WTC11 (cell line): Measurements from ENCODE around the gene HORMAD1. TPM values are rescaled to one million over a fixed set of nuclear protein-coding genes. Genes with fewer than 3 reads are reported as not detected.

Experiments used
- ATAC-seq: fragments of 200-7000 bp; cut with Tn5 transposase; 2 replicates; pipeline ENCODE4 v1.10.0; 2021; ENCODE audit warnings: mild to moderate bottlenecking, moderate library complexity
- CTCF ChIA-PET: fragments of 300-600 bp; sonication (Branson Sonifier 250); formaldehyde crosslinking; loops from one replicate; lab custom pipeline; 2021; ENCODE audit warnings: antibody characterized with exemption; lab: Charles Lee
- POLR2A ChIA-PET: fragments of 350-600 bp; sonication (Branson Sonifier 250); formaldehyde crosslinking; loops from one replicate; lab custom pipeline; 2021; ENCODE audit warnings: antibody characterized with exemption; lab: Charles Lee
- DNase-seq: peaks from one replicate; pipeline ENCODE4 v3.0.0; 2021; ENCODE audit warnings: low spot score
- H3K27ac Mint-ChIP-seq: 2 replicates; pipeline ENCODE4 v1.8.0; 2021; ENCODE audit warnings: mixed read lengths
- H3K27me3 Mint-ChIP-seq: 2 replicates; pipeline ENCODE4 v1.8.0; 2021; ENCODE audit warnings: low read depth, mild to moderate bottlenecking, moderate library complexity, mixed read lengths
- H3K36me3 Mint-ChIP-seq: 2 replicates; pipeline ENCODE4 v1.8.0; 2021; ENCODE audit warnings: mixed read lengths
- H3K4me1 Mint-ChIP-seq: 2 replicates; pipeline ENCODE4 v1.8.0; 2022; ENCODE audit warnings: mixed read lengths
- H3K4me3 Mint-ChIP-seq: 2 replicates; pipeline ENCODE4 v1.8.0; 2021; ENCODE audit warnings: mild to moderate bottlenecking, moderate library complexity, mixed read lengths
- H3K9me3 Mint-ChIP-seq: 2 replicates; pipeline ENCODE4 v1.8.0; 2021; ENCODE audit warnings: mixed read lengths
- CREB1 ChIP-seq: sonication (generic); formaldehyde crosslinking; IDR thresholded peaks from 2 replicates; pipeline ENCODE4 v1.8.0; 2023; ENCODE audit warnings: mild to moderate bottlenecking, missing genetic modification reagents
- ETV6 ChIP-seq: sonication (generic); formaldehyde crosslinking; IDR thresholded peaks from 2 replicates; pipeline ENCODE4 v1.8.1; 2022; ENCODE audit warnings: mild to moderate bottlenecking, missing genetic modification reagents
- GTF2I ChIP-seq: fragments of 250-450 bp; sonication (Bioruptor Pico); conservative IDR thresholded peaks from 2 replicates; pipeline ENCODE4 v1.4.0; 2021; ENCODE audit warnings: mild to moderate bottlenecking
- MXD4 ChIP-seq: fragments of 250-450 bp; sonication (Bioruptor Pico); IDR thresholded peaks from 2 replicates; pipeline ENCODE4 v1.8.0; 2021; ENCODE audit warnings: mild to moderate bottlenecking, moderate library complexity, borderline replicate concordance
- NFATC4 ChIP-seq: fragments of 250-450 bp; sonication (Bioruptor Pico); IDR thresholded peaks from 2 replicates; pipeline ENCODE4 v1.9.0; 2021; ENCODE audit warnings: mild to moderate bottlenecking
- RELA ChIP-seq: sonication (generic); formaldehyde crosslinking; IDR thresholded peaks from 2 replicates; pipeline ENCODE4 v1.8.1; 2022; ENCODE audit warnings: missing genetic modification reagents, mild to moderate bottlenecking, borderline replicate concordance
- SMAD3 ChIP-seq: sonication (generic); formaldehyde crosslinking; IDR thresholded peaks from 2 replicates; pipeline ENCODE4 v1.8.0; 2022; ENCODE audit warnings: missing genetic modification reagents, mild to moderate bottlenecking, borderline replicate concordance
- TP53 ChIP-seq: sonication (generic); formaldehyde crosslinking; IDR thresholded peaks from 2 replicates; pipeline ENCODE4 v1.8.1; 2023; ENCODE audit warnings: mild to moderate bottlenecking, missing genetic modification reagents
- ZNF423 ChIP-seq: fragments of 250-450 bp; sonication (Bioruptor Pico); IDR thresholded peaks from 2 replicates; pipeline ENCODE4 v2.1.2; 2022; ENCODE audit warnings: mild to moderate bottlenecking, moderate library complexity
- total RNA-seq: library from RNA; stranded (reverse); gene quantifications from 3 replicates; pipeline ENCODE4 v1.2.3, GENCODE V29; 2021
- TF ChIP-seq, protein P1 (sequence below): fragments of 250-450 bp; sonication (Bioruptor Pico); conservative IDR thresholded peaks from 2 replicates; pipeline ENCODE4 v1.9.0; 2021; ENCODE audit warnings: mild to moderate bottlenecking
- TF ChIP-seq, protein P2 (sequence below): sonication (generic); formaldehyde crosslinking; IDR thresholded peaks from 2 replicates; pipeline ENCODE4 v1.8.1; 2023; ENCODE audit warnings: mild to moderate bottlenecking, missing genetic modification reagents, moderate library complexity
- TF ChIP-seq, protein P3 (sequence below): sonication (generic); formaldehyde crosslinking; IDR thresholded peaks from 2 replicates; pipeline ENCODE4 v1.8.0; 2023; ENCODE audit warnings: missing genetic modification reagents, mild to moderate bottlenecking, borderline replicate concordance
- TF ChIP-seq, protein P4 (sequence below): sonication (generic); formaldehyde crosslinking; IDR thresholded peaks from 2 replicates; pipeline ENCODE4 v1.8.1; 2022; ENCODE audit warnings: low read depth, mild to moderate bottlenecking, moderate library complexity, missing genetic modification reagents, borderline replicate concordance

Gene HORMAD1
- total RNA-seq, 1 experiment from 2014 or later, result not detected

DNA sequence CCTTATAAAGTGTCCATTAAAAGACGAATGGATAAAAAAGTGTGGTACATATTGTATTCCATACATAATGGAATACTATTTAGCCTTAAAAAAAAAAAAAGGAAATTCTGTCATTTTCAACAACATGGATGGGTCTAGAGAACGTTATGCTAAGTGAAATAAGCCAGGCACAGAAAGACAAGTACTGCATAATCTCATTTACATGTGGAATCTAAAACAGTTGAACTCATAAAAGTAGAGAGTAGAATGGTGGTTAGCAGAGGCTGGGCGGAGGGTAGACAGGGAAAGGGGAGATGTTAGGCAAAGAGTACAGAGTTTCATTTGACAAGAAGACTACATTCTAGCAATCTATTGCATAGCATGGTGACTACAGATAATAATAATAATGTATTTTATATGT is 42.3 kb upstream of the HORMAD1 start (continued):
- TF ChIP-seq, protein P1, sequence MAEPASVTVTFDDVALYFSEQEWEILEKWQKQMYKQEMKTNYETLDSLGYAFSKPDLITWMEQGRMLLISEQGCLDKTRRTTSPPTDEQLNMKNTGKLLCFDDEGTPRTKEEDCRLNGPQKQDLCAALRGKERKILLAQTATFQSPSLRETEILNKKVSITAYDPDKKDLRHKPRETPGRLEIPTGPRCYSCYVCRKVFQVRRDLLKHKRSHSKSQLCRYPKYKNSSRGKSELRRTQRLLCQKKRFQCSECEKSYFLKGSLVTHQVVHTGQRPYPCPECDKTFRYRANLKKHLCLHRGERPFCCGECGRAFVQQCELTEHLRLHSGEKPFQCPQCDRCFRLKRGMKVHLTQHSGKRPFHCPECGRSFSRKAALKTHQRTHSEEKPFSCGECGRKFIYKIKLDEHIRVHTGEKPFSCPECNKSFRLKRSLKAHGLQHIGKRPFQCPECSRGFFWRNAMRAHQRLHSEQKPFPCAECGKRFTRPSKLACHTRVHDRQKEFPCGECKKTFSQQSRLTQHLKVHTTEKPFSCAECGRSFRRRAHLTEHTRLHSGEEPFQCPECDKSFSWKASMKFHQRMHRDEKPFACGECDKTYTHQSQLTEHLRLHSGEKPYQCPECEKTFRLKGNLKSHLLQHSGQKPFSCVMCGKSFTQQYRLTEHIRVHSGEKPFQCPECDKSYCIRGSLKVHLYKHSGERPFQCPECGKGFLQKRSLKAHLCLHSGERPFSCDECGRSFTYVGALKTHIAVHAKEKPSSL (CRISPR knock-in tag), result no peak
- no peak for TF ChIP-seq CREB1 (CRISPR knock-in tag)
- TF ChIP-seq, protein P2, sequence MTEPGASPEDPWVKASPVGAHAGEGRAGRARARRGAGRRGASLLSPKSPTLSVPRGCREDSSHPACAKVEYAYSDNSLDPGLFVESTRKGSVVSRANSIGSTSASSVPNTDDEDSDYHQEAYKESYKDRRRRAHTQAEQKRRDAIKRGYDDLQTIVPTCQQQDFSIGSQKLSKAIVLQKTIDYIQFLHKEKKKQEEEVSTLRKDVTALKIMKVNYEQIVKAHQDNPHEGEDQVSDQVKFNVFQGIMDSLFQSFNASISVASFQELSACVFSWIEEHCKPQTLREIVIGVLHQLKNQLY (CRISPR knock-in tag), result no peak
- TF ChIP-seq, protein P3, sequence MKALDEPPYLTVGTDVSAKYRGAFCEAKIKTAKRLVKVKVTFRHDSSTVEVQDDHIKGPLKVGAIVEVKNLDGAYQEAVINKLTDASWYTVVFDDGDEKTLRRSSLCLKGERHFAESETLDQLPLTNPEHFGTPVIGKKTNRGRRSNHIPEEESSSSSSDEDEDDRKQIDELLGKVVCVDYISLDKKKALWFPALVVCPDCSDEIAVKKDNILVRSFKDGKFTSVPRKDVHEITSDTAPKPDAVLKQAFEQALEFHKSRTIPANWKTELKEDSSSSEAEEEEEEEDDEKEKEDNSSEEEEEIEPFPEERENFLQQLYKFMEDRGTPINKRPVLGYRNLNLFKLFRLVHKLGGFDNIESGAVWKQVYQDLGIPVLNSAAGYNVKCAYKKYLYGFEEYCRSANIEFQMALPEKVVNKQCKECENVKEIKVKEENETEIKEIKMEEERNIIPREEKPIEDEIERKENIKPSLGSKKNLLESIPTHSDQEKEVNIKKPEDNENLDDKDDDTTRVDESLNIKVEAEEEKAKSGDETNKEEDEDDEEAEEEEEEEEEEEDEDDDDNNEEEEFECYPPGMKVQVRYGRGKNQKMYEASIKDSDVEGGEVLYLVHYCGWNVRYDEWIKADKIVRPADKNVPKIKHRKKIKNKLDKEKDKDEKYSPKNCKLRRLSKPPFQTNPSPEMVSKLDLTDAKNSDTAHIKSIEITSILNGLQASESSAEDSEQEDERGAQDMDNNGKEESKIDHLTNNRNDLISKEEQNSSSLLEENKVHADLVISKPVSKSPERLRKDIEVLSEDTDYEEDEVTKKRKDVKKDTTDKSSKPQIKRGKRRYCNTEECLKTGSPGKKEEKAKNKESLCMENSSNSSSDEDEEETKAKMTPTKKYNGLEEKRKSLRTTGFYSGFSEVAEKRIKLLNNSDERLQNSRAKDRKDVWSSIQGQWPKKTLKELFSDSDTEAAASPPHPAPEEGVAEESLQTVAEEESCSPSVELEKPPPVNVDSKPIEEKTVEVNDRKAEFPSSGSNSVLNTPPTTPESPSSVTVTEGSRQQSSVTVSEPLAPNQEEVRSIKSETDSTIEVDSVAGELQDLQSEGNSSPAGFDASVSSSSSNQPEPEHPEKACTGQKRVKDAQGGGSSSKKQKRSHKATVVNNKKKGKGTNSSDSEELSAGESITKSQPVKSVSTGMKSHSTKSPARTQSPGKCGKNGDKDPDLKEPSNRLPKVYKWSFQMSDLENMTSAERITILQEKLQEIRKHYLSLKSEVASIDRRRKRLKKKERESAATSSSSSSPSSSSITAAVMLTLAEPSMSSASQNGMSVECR, result no peak
- no peak for TF ChIP-seq TP53 (CRISPR knock-in tag)
- no peak for TF ChIP-seq MXD4 (CRISPR knock-in tag)
- TF ChIP-seq, all 79 proteins: peak for 0

DNA sequence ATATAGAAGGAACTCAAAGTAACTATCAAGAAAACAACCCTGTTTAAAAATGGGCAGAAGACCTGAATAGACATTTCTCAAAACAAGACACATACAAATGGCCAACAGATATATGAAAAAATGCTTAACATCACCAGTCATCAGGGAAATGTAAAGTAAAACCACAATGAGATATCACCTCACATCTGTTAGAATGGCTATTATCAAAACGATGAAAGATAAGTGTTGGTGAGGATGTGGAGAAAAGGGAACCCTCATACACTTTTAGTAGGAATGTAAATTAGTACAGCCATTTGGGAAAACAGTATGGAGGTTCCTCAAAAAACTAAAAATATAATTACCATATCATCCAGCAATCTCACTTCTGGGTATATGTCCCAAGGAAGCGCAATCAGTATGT is 41.9 kb upstream of the HORMAD1 start:
- H3K4me1 Mint-ChIP-seq, result no peaks in the 10 kb centered on the region
- peaks cover 3% of the 10 kb centered on the region for H3K36me3 Mint-ChIP-seq
- H3K9me3 Mint-ChIP-seq, result peaks cover 10% of the 10 kb centered on the region
- no peak for DNase-seq
- H3K27me3 Mint-ChIP-seq, result no peaks in the 10 kb centered on the region
- no peak overlapping the region for H3K27ac Mint-ChIP-seq
- TF ChIP-seq RELA (CRISPR knock-in tag), result no peak
- TF ChIP-seq NFATC4 (CRISPR knock-in tag), result no peak
- TF ChIP-seq, protein P3, result no peak
- no peak for TF ChIP-seq GTF2I (CRISPR knock-in tag)
- no peak for TF ChIP-seq SMAD3 (CRISPR knock-in tag)
- TF ChIP-seq ZNF423, result no peak
- no peak for TF ChIP-seq ETV6 (CRISPR knock-in tag)
- TF ChIP-seq, protein P4, sequence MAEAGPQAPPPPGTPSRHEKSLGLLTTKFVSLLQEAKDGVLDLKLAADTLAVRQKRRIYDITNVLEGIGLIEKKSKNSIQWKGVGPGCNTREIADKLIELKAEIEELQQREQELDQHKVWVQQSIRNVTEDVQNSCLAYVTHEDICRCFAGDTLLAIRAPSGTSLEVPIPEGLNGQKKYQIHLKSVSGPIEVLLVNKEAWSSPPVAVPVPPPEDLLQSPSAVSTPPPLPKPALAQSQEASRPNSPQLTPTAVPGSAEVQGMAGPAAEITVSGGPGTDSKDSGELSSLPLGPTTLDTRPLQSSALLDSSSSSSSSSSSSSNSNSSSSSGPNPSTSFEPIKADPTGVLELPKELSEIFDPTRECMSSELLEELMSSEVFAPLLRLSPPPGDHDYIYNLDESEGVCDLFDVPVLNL (CRISPR knock-in tag), result no peak
- TF ChIP-seq, all 79 proteins: peak for 0
- ChIA-PET CTCF (no interaction called here), POLR2A (no interaction called here)
- ATAC-seq, result no peak
- no peak overlapping the region for H3K4me3 Mint-ChIP-seq
